Amniotic epithelial cell (primary cell): ENCODE data around the gene TMSB15A.
"Not testable (repeated sequence)": the region's sequence is repeated elsewhere in the genome, so short reads cannot be mapped to it uniquely, and the experiment has no call there.

ENCODE experiments used
- DNase-seq: peaks from one replicate; pipeline ENCODE4 v3.0.0-alpha.2; 2010; ENCODE audit warnings: low read depth

The TMSB15A gene

DNA sequence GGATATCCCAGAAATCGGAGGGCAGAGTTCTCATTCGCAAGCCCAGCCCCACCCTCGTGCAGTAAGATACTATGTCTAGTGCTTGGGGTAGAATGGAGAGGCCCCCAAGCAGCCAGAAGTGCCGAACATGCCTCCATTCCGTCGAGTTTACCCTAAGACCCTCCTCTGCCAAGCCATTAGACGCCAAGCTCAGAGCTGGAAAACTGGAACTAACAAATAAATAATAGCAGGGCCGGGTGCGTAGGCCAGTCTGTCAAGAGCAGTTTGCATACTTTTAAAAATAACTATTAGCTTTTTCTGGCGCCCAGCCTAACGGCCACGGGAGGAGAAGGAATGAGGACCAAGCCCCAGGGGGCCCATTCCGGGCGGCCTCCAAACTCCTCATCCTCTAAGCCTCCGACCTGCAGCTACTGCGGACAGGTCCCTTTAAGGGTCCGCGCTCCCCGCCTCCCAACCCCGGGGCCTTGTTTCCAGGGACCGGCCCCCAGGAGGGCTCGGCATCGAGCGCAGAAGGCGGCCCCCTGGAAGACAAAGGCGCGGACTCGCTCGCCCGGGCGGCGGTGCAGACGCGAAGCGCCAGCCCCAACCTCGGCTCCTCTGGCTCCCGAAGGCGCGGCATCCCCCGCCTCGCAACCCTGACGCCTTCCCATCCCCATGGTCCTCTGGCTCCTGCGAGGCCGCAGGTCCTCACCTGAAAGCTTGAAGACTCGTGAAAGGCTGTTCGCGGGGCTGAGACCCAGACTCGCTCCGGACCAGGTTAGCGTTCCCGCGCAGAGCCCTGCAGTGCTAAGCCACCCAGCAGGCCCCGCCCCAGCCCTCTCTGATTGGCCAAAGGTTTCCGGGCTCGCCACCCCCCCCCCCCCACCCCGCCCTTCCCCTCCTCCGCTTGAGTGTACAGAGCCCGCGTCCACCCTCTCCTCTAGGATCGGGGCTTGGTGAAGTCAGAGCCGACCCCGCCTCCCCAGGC is at the start of gene TMSB15A:
Gene TMSB15A, minus strand, starts transcription at position 765 of the 967 bp plus-strand sequence.
- DNase-seq: peak; percentile 26

DNA sequence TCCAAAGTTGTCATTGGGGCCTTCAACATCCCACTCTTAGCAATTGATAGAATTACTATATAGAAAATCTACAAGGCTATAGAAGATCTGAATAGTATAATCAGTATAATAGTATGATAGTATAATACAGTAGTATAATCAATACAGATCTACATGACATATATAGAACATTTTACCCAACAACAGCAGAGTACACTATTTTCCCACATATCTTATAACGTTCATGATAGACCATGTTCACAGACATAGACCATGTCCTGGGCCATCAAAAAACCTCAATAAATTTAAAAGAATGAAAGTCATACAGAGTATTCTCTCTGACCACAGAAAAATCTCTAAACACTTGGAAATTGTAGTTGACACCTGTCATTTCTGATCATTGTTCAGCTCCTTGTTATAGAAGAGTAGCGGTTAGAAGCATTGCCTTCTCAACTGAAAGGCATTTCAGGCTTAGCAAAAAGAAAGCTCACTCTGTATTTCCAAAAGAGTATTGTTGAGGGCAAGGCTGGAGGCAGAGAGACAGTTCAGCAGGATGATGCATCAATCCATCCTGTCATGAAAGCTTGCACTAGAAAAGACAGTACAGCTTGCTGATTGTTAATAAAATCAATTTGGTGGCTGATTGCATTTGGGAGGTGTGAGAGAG is 44.0 kb upstream of the TMSB15A start:
- no peak for DNase-seq

DNA sequence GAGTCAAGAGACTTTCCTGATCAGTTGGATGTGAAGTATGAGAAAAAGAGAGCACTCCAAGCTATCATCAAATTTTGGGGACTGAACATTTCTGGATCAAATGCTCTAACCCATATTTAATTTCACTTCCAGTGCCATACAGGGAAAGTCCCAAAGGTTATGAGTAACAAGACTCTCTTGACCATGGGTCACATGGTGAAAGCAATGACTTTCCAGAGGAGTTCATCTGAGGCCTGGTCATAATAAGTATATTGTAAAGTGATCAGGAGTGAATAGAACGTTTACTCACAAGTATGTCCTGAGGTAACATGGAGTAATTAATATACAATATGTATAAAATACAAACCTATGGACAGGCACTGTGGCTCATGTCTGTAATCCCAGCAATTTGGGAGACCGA is 42.1 kb upstream of the TMSB15A start:
- no peak for DNase-seq

DNA sequence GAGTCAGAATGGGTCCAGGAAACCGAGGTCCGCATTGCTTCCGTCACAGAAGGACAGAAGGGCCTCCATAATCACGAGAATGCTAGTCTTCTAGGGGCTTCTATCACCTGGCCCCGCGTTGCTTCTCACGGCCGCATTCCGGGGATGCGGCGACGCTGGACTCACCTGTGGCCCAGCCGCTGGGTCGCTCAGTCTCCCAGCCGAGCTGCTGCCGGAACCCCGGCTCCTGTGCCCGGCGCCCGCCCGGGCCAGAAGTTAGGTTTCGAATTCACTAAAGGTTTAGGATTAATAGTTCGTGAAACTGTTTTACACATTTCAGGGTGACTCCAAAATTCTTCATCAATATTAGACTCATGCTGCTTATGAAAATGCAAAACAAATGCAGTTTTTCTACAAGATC is 31.7 kb upstream of the TMSB15A start:
- no peak for DNase-seq

DNA sequence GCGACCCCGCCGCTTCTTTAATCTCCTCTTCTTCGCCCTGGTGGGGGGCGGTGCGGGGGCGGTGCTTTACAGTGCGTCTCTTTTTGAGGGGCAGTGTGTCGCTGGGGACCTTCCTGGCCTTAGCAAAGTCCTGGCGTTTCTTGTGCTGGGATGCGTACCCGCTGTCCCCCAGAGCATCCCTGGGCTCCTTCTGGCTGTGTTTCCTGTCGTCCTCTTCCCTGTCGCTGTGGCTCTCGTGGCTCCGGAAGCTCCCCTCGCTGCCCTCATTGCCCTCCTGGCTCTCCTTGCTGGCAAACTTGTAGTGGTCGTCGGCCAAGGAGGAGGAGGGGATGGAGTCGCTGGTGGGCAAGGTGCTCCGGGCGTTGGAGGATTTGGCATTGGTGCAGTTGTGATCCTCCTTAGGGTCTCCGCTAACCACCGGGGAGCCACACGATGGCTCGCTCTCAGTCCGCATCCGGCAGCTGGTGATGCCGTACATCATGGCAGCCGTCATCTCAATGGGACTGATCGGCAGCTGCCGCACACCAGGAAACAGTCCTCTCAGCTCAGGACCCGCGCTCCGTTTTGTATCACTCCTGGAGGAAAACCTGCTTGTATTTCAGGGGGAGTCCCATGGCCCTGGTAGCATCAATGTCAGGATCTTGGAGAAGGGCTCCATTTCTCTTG is 30.4 kb upstream of the TMSB15A start:
- DNase-seq: peak; percentile 0

DNA sequence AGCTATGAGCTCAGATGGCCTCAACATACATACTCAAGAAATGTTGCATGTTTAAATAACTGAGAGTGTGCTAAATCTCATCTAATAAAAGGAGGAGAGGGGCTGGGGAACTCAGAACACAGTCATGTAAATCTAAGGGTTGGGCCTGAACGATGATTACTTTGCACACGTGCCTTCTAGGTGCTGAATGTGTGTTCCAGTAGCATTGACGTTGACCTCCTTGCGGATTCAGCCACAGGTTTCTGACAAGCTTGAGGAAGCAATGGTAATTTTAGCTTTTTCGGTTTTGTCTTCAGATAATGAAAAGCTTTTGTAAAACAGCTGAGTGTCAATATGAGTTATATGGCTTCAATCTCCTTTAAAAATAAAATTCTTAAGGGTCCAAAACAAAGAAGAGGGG is 29.6 kb upstream of the TMSB15A start:
- DNase-seq: not testable (repeated sequence)

DNA sequence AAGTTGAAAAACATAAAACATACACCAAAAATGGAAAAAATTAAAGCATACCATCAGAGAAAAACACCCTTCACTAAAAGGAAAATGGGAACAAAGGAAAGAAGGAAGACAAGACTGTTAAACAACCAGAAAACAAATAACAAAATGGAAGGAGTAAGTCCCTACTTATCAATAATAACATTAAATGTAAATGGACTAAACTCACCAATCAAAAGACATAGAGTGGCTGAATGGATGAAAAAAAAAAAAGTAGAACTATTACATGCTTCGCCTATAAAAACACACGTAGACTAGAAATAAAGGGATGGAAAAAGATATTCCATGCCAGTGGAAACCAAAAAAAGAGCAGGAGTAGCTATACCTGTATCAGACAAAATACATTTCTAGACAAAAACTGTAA is 19.4 kb upstream of the TMSB15A start:
- no peak for DNase-seq

DNA sequence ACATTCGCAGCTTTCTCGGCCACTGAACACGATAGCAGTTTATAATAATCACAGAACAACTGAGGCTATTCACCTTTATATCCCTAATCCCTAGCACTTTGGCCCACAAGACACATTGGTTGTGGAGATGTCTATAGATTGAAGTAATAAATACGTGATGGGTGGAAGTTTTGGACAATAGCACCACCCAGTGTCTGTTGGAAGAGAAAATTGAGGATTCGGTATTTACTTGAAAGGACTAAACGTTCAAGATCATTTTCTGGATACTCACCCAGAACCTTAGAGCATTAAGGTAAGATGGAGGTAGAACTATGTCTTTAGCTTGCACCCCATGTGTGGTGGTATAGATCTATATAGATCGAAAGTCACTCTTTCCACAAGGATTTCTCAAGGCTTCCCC is 787 bp upstream of the TMSB15A start:
- DNase-seq: no peak

DNA sequence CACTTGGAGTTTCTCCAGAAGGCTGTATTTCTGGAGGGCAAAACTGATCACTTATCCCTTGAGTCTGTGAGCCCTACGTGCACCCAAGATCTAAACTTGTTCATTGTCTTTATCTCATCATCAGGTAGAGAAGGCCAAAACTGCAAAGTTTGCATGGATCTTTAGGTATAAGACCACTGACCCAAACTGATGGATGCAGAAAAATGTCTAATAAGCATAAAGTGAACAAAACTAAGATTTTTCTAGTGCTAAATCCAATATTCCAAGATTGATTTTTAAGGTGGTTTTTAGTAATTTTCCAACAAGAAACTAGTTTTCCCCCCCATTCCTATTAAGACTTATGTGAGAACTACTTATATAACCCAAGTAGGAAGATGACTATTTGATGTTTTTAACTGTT is 2.0 kb downstream of the TMSB15A start:
- no peak for DNase-seq

DNA sequence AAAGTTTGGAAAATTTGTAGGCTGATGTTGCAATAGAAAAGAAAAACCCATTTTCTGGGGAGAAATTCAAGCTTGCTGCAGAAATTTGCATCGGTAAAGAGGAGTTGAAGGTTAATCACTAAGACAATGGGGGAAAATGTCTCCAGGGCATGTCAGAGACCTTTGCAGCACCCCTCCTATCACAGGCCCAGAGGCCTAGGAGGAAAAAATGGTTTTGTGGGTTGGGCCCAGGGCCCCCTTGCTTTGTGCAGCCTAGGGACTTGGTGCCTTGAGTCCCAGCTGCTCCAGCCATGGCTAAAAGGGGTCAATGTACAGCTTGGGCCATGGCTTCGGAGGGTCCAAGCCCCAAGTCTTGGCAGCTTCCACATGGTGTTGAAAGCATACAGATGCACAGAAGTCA is 17.8 kb downstream of the TMSB15A start:
- DNase-seq: no peak

DNA sequence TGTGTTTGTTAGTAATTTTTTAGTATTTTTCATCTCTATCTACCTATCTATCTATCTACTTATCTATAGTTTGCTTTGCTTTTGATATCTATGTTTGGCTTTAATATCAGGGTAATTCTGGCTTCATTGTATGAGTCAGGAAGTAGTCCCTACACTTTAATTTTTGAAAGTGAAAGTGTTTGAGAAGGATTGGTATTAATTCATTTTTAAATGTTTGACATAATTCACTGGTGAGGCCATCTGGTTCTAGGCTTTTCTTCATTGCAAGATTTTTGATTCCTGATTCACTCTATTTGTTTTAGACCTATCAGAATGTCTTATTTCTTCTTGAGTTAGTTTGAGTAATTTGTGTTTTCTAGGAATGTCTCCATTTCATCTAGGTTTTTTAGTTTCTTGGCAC is 24.8 kb downstream of the TMSB15A start:
- no peak for DNase-seq

DNA sequence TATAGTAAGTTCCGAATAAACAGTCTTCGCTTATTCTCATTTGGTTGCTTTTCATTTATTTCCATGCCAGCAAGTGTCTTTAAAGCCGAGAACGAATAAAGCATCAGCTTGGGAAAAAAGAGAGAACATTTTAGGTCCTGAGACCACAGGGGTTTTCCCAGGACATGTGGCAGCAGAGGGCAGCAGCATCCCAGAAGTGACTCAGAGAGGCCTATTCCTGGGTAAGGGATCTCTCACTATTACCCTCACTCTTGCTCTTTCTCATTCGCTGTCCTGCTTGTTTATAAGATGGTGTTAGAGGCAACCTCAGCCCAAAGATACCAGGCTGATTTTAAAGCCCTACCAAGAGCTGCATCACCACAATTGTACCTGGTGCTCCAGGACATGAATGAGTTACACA is 37.8 kb downstream of the TMSB15A start:
- not testable (repeated sequence) for DNase-seq

DNA sequence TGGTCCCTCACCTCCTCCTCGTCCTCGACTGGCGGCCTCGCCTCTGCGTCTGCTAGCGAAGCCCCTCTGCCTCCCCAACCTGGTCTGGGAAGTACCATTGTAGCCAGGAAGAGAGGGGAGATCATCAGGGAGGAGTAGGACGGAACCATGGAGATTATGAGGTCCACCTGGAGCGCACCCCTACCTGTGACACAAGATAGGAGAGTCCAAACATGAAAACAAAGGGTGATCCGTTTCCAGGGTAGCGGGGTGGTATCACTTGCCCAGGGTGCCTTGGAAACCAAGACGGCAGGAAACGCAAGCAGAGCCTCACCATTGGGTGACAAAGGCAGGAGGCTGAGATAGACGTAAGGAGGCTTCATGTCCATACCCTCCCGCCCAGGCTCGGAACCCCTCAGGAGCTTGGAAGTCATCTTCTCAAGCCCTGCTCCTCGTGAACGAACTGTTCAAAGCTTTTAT is 44.7 kb downstream of the TMSB15A start, which contains the start of gene TCP11X2:
Gene TCP11X2, minus strand, starts transcription at position 51 of the 459 bp plus-strand sequence.
- DNase-seq: not testable (repeated sequence)

DNA sequence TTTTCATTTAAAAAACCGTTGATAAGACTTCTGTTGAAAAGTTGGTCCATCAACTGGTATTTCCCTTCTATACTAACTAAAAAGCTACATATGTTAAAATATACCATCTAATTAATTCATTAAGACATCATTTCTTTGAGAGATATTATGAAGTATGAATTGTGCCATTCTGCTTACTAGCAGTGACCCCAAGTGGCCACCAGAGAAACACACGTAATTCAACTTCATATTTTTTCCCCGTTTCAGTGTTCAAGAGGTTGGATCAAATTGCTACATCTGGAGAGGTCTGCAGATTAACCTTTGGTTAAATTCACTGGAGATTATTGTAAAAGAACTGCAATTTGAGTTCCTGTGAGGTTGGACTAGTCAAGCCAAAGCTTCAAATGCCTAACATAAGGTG is 46.3 kb downstream of the TMSB15A start:
- DNase-seq: not testable (repeated sequence)
